K562 (cell line): ENCODE measurements around the gene NAPB. TPM values are rescaled to one million over a fixed set of nuclear protein-coding genes. Genes with fewer than 3 reads are reported as not detected.

Source experiments
- ATAC-seq: fragments of 200-7000 bp; cut with Tn5 transposase; 3 replicates; pipeline ENCODE4 v1.9.1; 2020; ENCODE audit warnings: moderate library complexity
- BruUV-seq: library from RNA; stranded (reverse); fragments of 400-500 nt; replicated peaks from 2 replicates; lab custom pipeline; 2021; lab: Mats Ljungman, UMichigan
- CTCF ChIA-PET: fragments of 300-600 bp; formaldehyde crosslinking; extraction: SDS; loops from one replicate; lab custom pipeline; 2021; ENCODE audit warnings: low intra/inter-chr PET ratio; lab: Yijun Ruan, JAX
- POLR2A ChIA-PET: fragments of 300-600, 350-650 bp; sonication (Branson Sonifier 250); formaldehyde crosslinking; extraction: SDS; loops from one replicate; lab custom pipeline; 2021; ENCODE audit warnings: antibody characterized with exemption, inconsistent platforms; lab: Yijun Ruan, JAX
- DNase-seq, 4 experiments: peaks; one replicate each; pipeline versions ENCODE4 v3.0.0 to v3.0.0-alpha.2; 2011 to 2018; ENCODE audit warnings: low spot score in 3 of 4, mixed read lengths in 3 of 4; ENCODE audit errors: extremely low read depth in 1 of 4
- FAIRE-seq: peaks from 2 replicates; lab custom pipeline; 2011; peaks lifted over from hg19 to GRCh38; lab: Jason Lieb, UNC
- H2AFZ ChIP-seq: 2 replicates; pipeline ENCODE4 v1.6.0; 2011; ENCODE audit warnings: low read depth, low read length, control low read depth, inconsistent platforms
- H3K27ac ChIP-seq: fragments of 200-600 bp; 3 replicates; pipeline ENCODE4 v1.8.0; 2011; ENCODE audit warnings: low read depth, mild to moderate bottlenecking, control low read depth, inconsistent platforms, low read length, moderate library complexity, mixed read lengths; ENCODE audit errors: extremely low read depth
- H3K27me3 ChIP-seq, 2 experiments: fragments of 300-600 bp in 1 of 2; 2 replicates in 1 of 2; 3 replicates in 1 of 2; pipeline versions ENCODE4 v1.6.0 to v1.8.0; 2011; ENCODE audit warnings: inconsistent platforms in 2 of 2, low read length in 2 of 2, mild to moderate bottlenecking in 1 of 2, mixed read lengths in 1 of 2, moderate library complexity in 1 of 2; ENCODE audit not compliant: control insufficient read depth in 2 of 2, insufficient read depth in 2 of 2
- H3K36me3 ChIP-seq: fragments of 300-600 bp; 3 replicates; pipeline ENCODE4 v1.8.0; 2011; ENCODE audit warnings: mild to moderate bottlenecking, low read length, inconsistent platforms; ENCODE audit not compliant: control insufficient read depth, insufficient read depth
- H3K4me1 ChIP-seq, 2 experiments: fragments of 200-600 bp in 1 of 2; replicated peaks in 1 of 2; 2 replicates in 1 of 2; 3 replicates in 1 of 2; pipeline versions ENCODE4 v1.5.1 to v1.8.0; 2011; ENCODE audit warnings: inconsistent platforms in 2 of 2, low read length in 2 of 2, mild to moderate bottlenecking in 1 of 2, mixed read lengths in 1 of 2, moderate library complexity in 1 of 2; ENCODE audit not compliant: control insufficient read depth in 2 of 2, insufficient read depth in 2 of 2
- H3K4me2 ChIP-seq: 2 replicates; pipeline ENCODE4 v1.6.1; 2011; ENCODE audit warnings: low read length, control low read depth, inconsistent platforms, mixed read lengths; ENCODE audit not compliant: insufficient read depth
- H3K4me3 ChIP-seq: fragments of 200-600 bp; sonication (generic), shearing (Covaris generic); 2 replicates; pipeline ENCODE4 v1.5.1; 2016; ENCODE audit warnings: control low read depth, inconsistent platforms
- H3K79me2 ChIP-seq: fragments of 200-600 bp; 3 replicates; pipeline ENCODE4 v1.8.0; 2011; ENCODE audit warnings: low read length, inconsistent platforms; ENCODE audit not compliant: control insufficient read depth, insufficient read depth
- H3K9ac ChIP-seq, 2 experiments: 2 replicates each; pipeline versions ENCODE4 v1.6.0 to v1.6.1; 2011; ENCODE audit warnings: low read depth in 2 of 2, low read length in 2 of 2, control low read depth in 1 of 2, inconsistent platforms in 1 of 2, mild to moderate bottlenecking in 1 of 2, mixed read lengths in 1 of 2; ENCODE audit not compliant: insufficient read depth in 1 of 2
- H3K9me1 ChIP-seq: one replicate; pipeline ENCODE4 v1.6.0; 2011; ENCODE audit warnings: inconsistent platforms, mild to moderate bottlenecking, low read length, moderate library complexity; ENCODE audit not compliant: control insufficient read depth, insufficient read depth
- H3K9me3 ChIP-seq: replicated peaks from 2 replicates; pipeline ENCODE4 v1.5.1; 2011; ENCODE audit warnings: low read depth, low read length, inconsistent platforms; ENCODE audit not compliant: control insufficient read depth, insufficient read depth
- H4K20me1 ChIP-seq: replicated peaks from 2 replicates; pipeline ENCODE4 v1.6.1; 2011; ENCODE audit warnings: low read length, inconsistent platforms, mixed read lengths; ENCODE audit not compliant: control insufficient read depth, insufficient read depth
- ATF2 ChIP-seq: sonication (generic); formaldehyde crosslinking; IDR thresholded peaks from 2 replicates; pipeline ENCODE4 v1.8.1; 2022; ENCODE audit warnings: missing genetic modification reagents
- CTBP1 ChIP-seq: fragments of 450-650 bp; IDR thresholded peaks from 2 replicates; pipeline ENCODE4 v1.6.1; 2016; ENCODE audit warnings: borderline replicate concordance
- CTCF ChIP-seq, 3 experiments: IDR thresholded peaks in 2 of 3; conservative IDR thresholded peaks in 1 of 3; 2 replicates each; pipeline ENCODE4 v1.5.1; 2011 to 2012; ENCODE audit warnings: low read length in 3 of 3, mild to moderate bottlenecking in 3 of 3, control low read depth in 2 of 3, improper control_type of control experiment in 1 of 3, inconsistent platforms in 1 of 3, low read depth in 1 of 3, mixed read lengths in 1 of 3, moderate library complexity in 1 of 3; ENCODE audit not compliant: insufficient read depth in 2 of 3
- IRF1 ChIP-seq: sonication (generic); formaldehyde crosslinking; IDR thresholded peaks from 2 replicates; pipeline ENCODE4 v1.8.0; 2022; ENCODE audit warnings: missing genetic modification reagents, mild to moderate bottlenecking, borderline replicate concordance
- JUND ChIP-seq, 2 experiments: IDR thresholded peaks; 2 replicates in 1 of 2; 3 replicates in 1 of 2; pipeline ENCODE4 v1.6.1; 2011; ENCODE audit warnings: borderline replicate concordance in 2 of 2, low read depth in 2 of 2, low read length in 2 of 2, improper control_type of control experiment in 1 of 2, missing biosample characterization in 1 of 2, missing genetic modification characterization in 1 of 2, missing genetic modification reagents in 1 of 2
- MED1 ChIP-seq: sonication (generic); formaldehyde crosslinking; IDR thresholded peaks from 2 replicates; pipeline ENCODE4 v1.8.1; 2023; ENCODE audit warnings: missing genetic modification reagents, borderline replicate concordance
- MXI1 ChIP-seq: IDR thresholded peaks from 2 replicates; pipeline ENCODE4 v1.6.1; 2011; ENCODE audit warnings: low read depth, mild to moderate bottlenecking, improper control_type of control experiment, low read length
- RAD21 ChIP-seq, 2 experiments: fragments of 250-450 bp in 1 of 2; fragments of 450-650 bp in 1 of 2; sonication (Bioruptor Pico) in 1 of 2; formaldehyde crosslinking in 1 of 2; IDR thresholded peaks in 1 of 2; conservative IDR thresholded peaks in 1 of 2; 2 replicates each; pipeline versions ENCODE4 v1.4.0 to v1.8.0; 2020 to 2022; ENCODE audit warnings: mild to moderate bottlenecking in 2 of 2, moderate library complexity in 1 of 2
- SMC3 ChIP-seq: conservative IDR thresholded peaks from 2 replicates; pipeline ENCODE4 v1.6.1; 2011; ENCODE audit warnings: low read depth, low read length, improper control_type of control experiment; ENCODE audit not compliant: insufficient read depth
- STAG1 ChIP-seq: sonication (generic); formaldehyde crosslinking; IDR thresholded peaks from 2 replicates; pipeline ENCODE4 v1.5.0; 2020; ENCODE audit warnings: missing genetic modification reagents, borderline replicate concordance
- ZBTB26 ChIP-seq: fragments of 450-650 bp; formaldehyde crosslinking; IDR thresholded peaks from 2 replicates; pipeline ENCODE4 v1.4.0; 2022; ENCODE audit warnings: missing genetic modification characterization
- WGBS: fragments of 100-300 bp; shearing (Covaris generic); methylation state at CpG from one replicate; pipeline ENCODE4 v1.1.6; 2016; ENCODE audit warnings: low coverage, mixed read lengths; ENCODE audit not compliant: insufficient coverage; ENCODE audit errors: missing lambda C conversion rate; 5-methylcytosine and 5-hydroxymethylcytosine counted together
- in situ Hi-C: fragments of 300-500 bp; cut with MboI; formaldehyde crosslinking; loops from 4 replicates; pipeline ENCODE4 v1.15.0; 2018; ENCODE audit warnings: inconsistent platforms, mixed read lengths
- intact Hi-C: fragments of 100-400 bp; cut with micrococcal nuclease; formaldehyde crosslinking; loops from 2 replicates; pipeline ENCODE4 v1.14.2; 2022
- polyA plus RNA-seq, 8 experiments: library from polyadenylated mRNA; depleted of rRNA in 4 of 8; stranded (reverse) in 5 of 8; unstranded in 3 of 8; fragments of >200 nt; fragmentation: Nextera tagmentation in 2 of 8; fragmentation: Illumina TruSeq in 1 of 8; extraction: Ambion mirVana in 2 of 8; extraction: Trizol in 1 of 8; gene quantifications; 2 replicates each; pipeline versions ENCODE4 v1.2.1 to v1.2.3, GENCODE V29; 2011 to 2014; ENCODE audit warnings: inconsistent platforms in 1 of 8, missing spikeins in 1 of 8
- total RNA-seq, 7 experiments: library from RNA; depleted of rRNA in 6 of 7; stranded (reverse); fragments of >200 nt in 6 of 7; fragmentation: Illumina TruSeq in 2 of 7; extraction: Trizol in 2 of 7; gene quantifications; 2 replicates each; pipeline versions ENCODE4 v1.2.1 to v1.2.3, GENCODE V29; 2011 to 2021; ENCODE audit warnings: low replicate concordance in 1 of 7

NAPB gene
- total and polyA plus RNA-seq, 9 of the 15 experiments (the other 6 are each of a cell fraction or from before 2014, with no cell fraction given): 1.4 to 7.7 (median 5.2) TPM

- Histone ChIP-seq H4K20me1 (no peaks in the 10 kb centered on the region), H3K9me3 (no peaks in the 10 kb centered on the region), H2AFZ (no peak overlapping the region), H3K79me2 (no peaks in the 10 kb centered on the region), H3K4me3 (no peak overlapping the region), H3K9me1 (no peaks in the 10 kb centered on the region), H3K4me1 (0 out of 5 replicates have a peak, but pooled peaks cover 0 to under 1% of the 10 kb centered on the region in 2 experiments), H3K36me3 (no peaks in the 10 kb centered on the region), H3K27me3 (peaks cover 0 to 7% of the 10 kb centered on the region in 2 experiments; a peak in 1 of 5 replicates), H3K27ac (no peak overlapping the region), H3K4me2 (no peak overlapping the region), H3K9ac (no peak overlapping the region)
- intact Hi-C loops (loop anchor here (1.0 kb wide), 1 partner anchor 164 kb away; no protein-coding TSS in a partner anchor), in situ Hi-C loops (no loop called here)
- no TSS peak for BruUV-seq
- DNase-seq (peak; percentile 69 to 77 (median 70)), ATAC-seq (peak; percentile 90), FAIRE-seq (peak; percentile 84)
- ChIA-PET CTCF (interaction anchor here (3.1 kb wide), 1 partner anchor 165 kb away, joined by 25 read pairs; the partner anchor contains the start of gene CST9), POLR2A (interaction anchor here (0.6 kb wide), 2 partner anchors 43 to 749 kb away, joined by 3 to 4 read pairs; no protein-coding TSS in a partner anchor)
- 0% methylated on average over 8 of the region's 8 CpGs for WGBS
- peak; percentile 57 to 75 for TF ChIP-seq RAD21 (CRISPR knock-in tag; conservative IDR thresholded peaks at IDR 0.05 in 1 of 2, IDR thresholded peaks at IDR 0.05 in 1 of 2)
- TF ChIP-seq STAG1: peak; percentile 40; the same call in 1 of the 2 replicates
- TF ChIP-seq IRF1 (CRISPR knock-in tag): no peak
- no peak for TF ChIP-seq ATF2 (CRISPR knock-in tag)
- TF ChIP-seq SMC3: peak; percentile 51; the same call in 1 of the 2 replicates
- peak; percentile 36; the same call in 1 of the 2 replicates for TF ChIP-seq CTBP1
- peak; percentile 28; the same call in 1 of the 2 replicates for TF ChIP-seq JUND (IDR thresholded peaks at IDR 0.05; ENCODE audit: borderline replicate concordance, low read depth, low read length)
- no peak; the same call in 2 of the 3 replicates for TF ChIP-seq JUND (tag; IDR thresholded peaks at IDR 0.05; ENCODE audit: borderline replicate concordance, low read depth, low read length)
- no peak for TF ChIP-seq MED1
- TF ChIP-seq MXI1: no peak
- TF ChIP-seq CTCF (IDR thresholded peaks at IDR 0.05 in 2 of 3, conservative IDR thresholded peaks at IDR 0.05 in 1 of 3; ENCODE audit: insufficient read depth in 2 of 3, low read depth in 1 of 3, low read length in 3 of 3): peak; percentile 70 to 79 (median 77)
- no peak for TF ChIP-seq ZBTB26
Observed at GRCh38 chr20:23441850-23442313, 20.6 kb upstream of the NAPB start.
